K562 (cell line): Measurements from ENCODE around the gene C4BPB. TPM values are rescaled to one million over a fixed set of nuclear protein-coding genes. Genes with fewer than 3 reads are reported as not detected.
A peak's percentile ranks its signal among the peaks of the same experiment; 100 is the strongest.

ENCODE experiments used
- BHLHE40 ChIP-seq: IDR thresholded peaks from 2 replicates; pipeline ENCODE4 v1.6.1; 2011; ENCODE audit warnings: low read length, improper control_type of control experiment
- BRD9 ChIP-seq: fragments of 450-650 bp; IDR thresholded peaks from 2 replicates; pipeline ENCODE4 v1.6.1; 2018; ENCODE audit warnings: low read depth; ENCODE audit not compliant: partially characterized antibody
- CREB1 ChIP-seq, 2 experiments: sonication (generic) in 1 of 2; formaldehyde crosslinking in 1 of 2; IDR thresholded peaks; 2 replicates each; pipeline versions ENCODE4 v1.6.1 to v1.8.0; 2012 to 2022; ENCODE audit warnings: inconsistent platforms in 1 of 2, mild to moderate bottlenecking in 1 of 2, missing genetic modification reagents in 1 of 2, moderate library complexity in 1 of 2
- E2F6 ChIP-seq, 2 experiments: IDR thresholded peaks; 2 replicates each; pipeline ENCODE4 v1.6.1; 2011; ENCODE audit warnings: borderline replicate concordance in 1 of 2, control low read depth in 1 of 2, low read depth in 1 of 2, low read length in 1 of 2, mild to moderate bottlenecking in 1 of 2, mixed read lengths in 1 of 2, moderate library complexity in 1 of 2; ENCODE audit not compliant: insufficient read depth in 1 of 2, insufficient read length in 1 of 2, poor library complexity in 1 of 2, severe bottlenecking in 1 of 2; ENCODE audit errors: extremely low read depth in 1 of 2
- HDAC2 ChIP-seq: fragments of 450-650 bp; IDR thresholded peaks from 2 replicates; pipeline ENCODE4 v1.6.1; 2016; ENCODE audit warnings: mild to moderate bottlenecking
- HOXB6 ChIP-seq: fragments of 250-450 bp; sonication (Bioruptor Pico); IDR thresholded peaks from 2 replicates; pipeline ENCODE4 v1.5.1; 2022; ENCODE audit warnings: mild to moderate bottlenecking, borderline replicate concordance
- JUN ChIP-seq, 2 experiments: sonication (generic) in 1 of 2; formaldehyde crosslinking in 1 of 2; IDR thresholded peaks; 2 replicates each; pipeline versions ENCODE4 v1.6.1 to v1.8.0; 2012 to 2022; ENCODE audit warnings: borderline replicate concordance in 2 of 2, mild to moderate bottlenecking in 2 of 2, improper control_type of control experiment in 1 of 2, low read depth in 1 of 2, low read length in 1 of 2, missing genetic modification reagents in 1 of 2
- NR4A1 ChIP-seq, 2 experiments: fragments of 250-450 bp in 1 of 2; fragments of 450-650 bp in 1 of 2; sonication (Bioruptor Pico) in 1 of 2; IDR thresholded peaks; 2 replicates each; pipeline versions ENCODE4 v1.4.0 to v1.6.1; 2016 to 2020; ENCODE audit warnings: mild to moderate bottlenecking in 2 of 2, missing compliant biosample characterization in 1 of 2, missing genetic modification characterization in 1 of 2, moderate library complexity in 1 of 2
- POLR2H ChIP-seq: IDR thresholded peaks from 2 replicates; pipeline ENCODE4 v1.6.1; 2016; ENCODE audit warnings: missing genetic modification characterization, low read depth, mild to moderate bottlenecking, control low read depth, missing compliant biosample characterization, moderate library complexity
- PPARD ChIP-seq: fragments of 250-450 bp; sonication (Bioruptor Pico); IDR thresholded peaks from 2 replicates; pipeline ENCODE4 v1.8.0; 2022; ENCODE audit warnings: inconsistent platforms, mild to moderate bottlenecking, moderate library complexity
- TBP ChIP-seq: optimal IDR thresholded peaks from 2 replicates; pipeline ENCODE3; 2011; ENCODE audit warnings: low read depth, low read length, improper control_type of control experiment
- TEAD2 ChIP-seq: fragments of 450-650 bp; IDR thresholded peaks from 2 replicates; pipeline ENCODE4 v1.6.1; 2016; ENCODE audit warnings: missing genetic modification characterization, control low read depth, missing compliant biosample characterization
- U2AF1 ChIP-seq: fragments of 200-400 bp; formaldehyde crosslinking; optimal IDR thresholded peaks from 2 replicates; pipeline ENCODE3; 2017; ENCODE audit warnings: mild to moderate bottlenecking, low read depth, low read length, moderate library complexity
- polyA plus RNA-seq, 8 experiments: library from polyadenylated mRNA; depleted of rRNA in 4 of 8; stranded (reverse) in 5 of 8; unstranded in 3 of 8; fragments of >200 nt; fragmentation: Nextera tagmentation in 2 of 8; fragmentation: Illumina TruSeq in 1 of 8; extraction: Ambion mirVana in 2 of 8; extraction: Trizol in 1 of 8; gene quantifications; 2 replicates each; pipeline versions ENCODE4 v1.2.1 to v1.2.3, GENCODE V29; 2011 to 2014; ENCODE audit warnings: inconsistent platforms in 1 of 8, missing spikeins in 1 of 8
- total RNA-seq, 7 experiments: library from RNA; depleted of rRNA in 6 of 7; stranded (reverse); fragments of >200 nt in 6 of 7; fragmentation: Illumina TruSeq in 2 of 7; extraction: Trizol in 2 of 7; gene quantifications; 2 replicates each; pipeline versions ENCODE4 v1.2.1 to v1.2.3, GENCODE V29; 2011 to 2021; ENCODE audit warnings: low replicate concordance in 1 of 7
- TF ChIP-seq, protein P1 (sequence below): fragments of 250-450 bp; sonication (Bioruptor Pico); IDR thresholded peaks from 2 replicates; pipeline ENCODE4 v1.5.0; 2021

Gene C4BPB
- total and polyA plus RNA-seq, 9 of the 15 experiments (the other 6 are each of a cell fraction or from before 2014, with no cell fraction given) = not detected

DNA sequence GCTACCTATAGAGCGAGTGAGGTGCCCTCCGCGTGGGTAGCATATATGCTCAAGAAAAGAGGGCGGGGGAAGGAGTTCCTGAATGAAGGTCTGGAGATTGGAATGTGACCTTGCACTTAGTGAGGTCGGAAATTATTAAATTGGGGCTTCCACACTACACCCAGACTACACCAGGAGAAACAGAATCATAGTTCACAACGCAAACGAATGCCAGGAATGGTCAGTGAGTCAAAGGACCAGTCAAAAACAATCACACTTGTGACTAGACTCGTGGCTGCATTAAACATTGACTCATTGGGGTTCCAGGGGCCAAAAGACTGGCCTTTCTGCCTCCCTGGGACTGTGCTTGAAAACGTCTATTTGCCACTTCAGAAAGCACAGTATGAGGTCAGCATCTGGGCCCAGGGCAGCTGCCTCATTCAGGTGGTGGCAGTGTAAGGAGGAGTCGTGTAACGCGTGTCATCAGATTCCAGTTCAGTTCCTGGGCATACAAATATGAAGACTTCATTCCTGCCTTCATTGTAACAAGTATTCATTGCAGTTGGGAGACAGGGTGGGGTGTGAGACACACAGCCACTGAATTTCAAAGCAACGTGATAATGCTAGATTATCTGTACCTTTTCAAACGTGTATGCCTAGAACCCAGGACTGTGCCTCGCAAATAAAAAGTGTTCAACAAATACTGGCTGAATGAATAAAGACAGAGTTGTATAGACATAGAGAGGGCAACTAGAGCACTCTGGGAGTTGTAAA lies 37.3 kb upstream of the C4BPB start, which contains the start of gene YOD1 (continued):
- TF ChIP-seq JUN (IDR thresholded peaks at IDR 0.05; ENCODE audit: borderline replicate concordance, low read depth, low read length) (peak; percentile 52; the same call in 1 of the 2 replicates), JUN (CRISPR knock-in tag; IDR thresholded peaks at IDR 0.05; ENCODE audit: borderline replicate concordance) (no peak), U2AF1 (no peak), BHLHE40 (peak; percentile 24; the same call in 1 of the 2 replicates), POLR2H (0 out of 2 replicates have a peak, but pooled peaks have one; percentile 35), HDAC2 (0 out of 2 replicates have a peak, but pooled peaks have one; percentile 9), PPARD (CRISPR knock-in tag) (no peak), TBP (peak; percentile 10), E2F6 (IDR thresholded peaks at IDR 0.05; ENCODE audit: borderline replicate concordance in 1 of 2, extremely low read depth in 1 of 2, insufficient read depth in 1 of 2, insufficient read length in 1 of 2, low read depth in 1 of 2, low read length in 1 of 2, poor library complexity in 1 of 2, severe bottlenecking in 1 of 2) (peak in 1 of 2 experiments; percentile 10), CREB1 (IDR thresholded peaks at IDR 0.05) (no peak; the same call in 1 of the 2 replicates), CREB1 (CRISPR knock-in tag; IDR thresholded peaks at IDR 0.05) (peak; percentile 65), TEAD2 (tag) (peak; percentile 74; the same call in 1 of the 2 replicates), NR4A1 (CRISPR knock-in tag; IDR thresholded peaks at IDR 0.05) (0 out of 2 replicates have a peak, but pooled peaks have one; percentile 34), NR4A1 (tag; IDR thresholded peaks at IDR 0.05) (no peak), HOXB6 (CRISPR knock-in tag) (no peak), BRD9 (peak; percentile 13)
- TF ChIP-seq, protein P1, sequence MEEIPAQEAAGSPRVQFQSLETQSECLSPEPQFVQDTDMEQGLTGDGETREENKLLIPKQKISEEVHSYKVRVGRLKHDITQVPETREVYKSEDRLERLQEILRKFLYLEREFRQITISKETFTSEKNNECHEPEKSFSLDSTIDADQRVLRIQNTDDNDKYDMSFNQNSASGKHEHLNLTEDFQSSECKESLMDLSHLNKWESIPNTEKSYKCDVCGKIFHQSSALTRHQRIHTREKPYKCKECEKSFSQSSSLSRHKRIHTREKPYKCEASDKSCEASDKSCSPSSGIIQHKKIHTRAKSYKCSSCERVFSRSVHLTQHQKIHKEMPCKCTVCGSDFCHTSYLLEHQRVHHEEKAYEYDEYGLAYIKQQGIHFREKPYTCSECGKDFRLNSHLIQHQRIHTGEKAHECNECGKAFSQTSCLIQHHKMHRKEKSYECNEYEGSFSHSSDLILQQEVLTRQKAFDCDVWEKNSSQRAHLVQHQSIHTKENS (CRISPR knock-in tag) = no peak
